Measurements from ENCODE around the gene ARL8A. TPM values are rescaled to one million over a fixed set of nuclear protein-coding genes. Genes with fewer than 3 reads are reported as not detected.
A peak's percentile ranks its signal among the peaks of the same experiment; 100 is the strongest.

ARL8A gene
- total RNA-seq, 4 donors from 2014 or later = 28.2 to 53.5 (median 49.8) TPM

DNA sequence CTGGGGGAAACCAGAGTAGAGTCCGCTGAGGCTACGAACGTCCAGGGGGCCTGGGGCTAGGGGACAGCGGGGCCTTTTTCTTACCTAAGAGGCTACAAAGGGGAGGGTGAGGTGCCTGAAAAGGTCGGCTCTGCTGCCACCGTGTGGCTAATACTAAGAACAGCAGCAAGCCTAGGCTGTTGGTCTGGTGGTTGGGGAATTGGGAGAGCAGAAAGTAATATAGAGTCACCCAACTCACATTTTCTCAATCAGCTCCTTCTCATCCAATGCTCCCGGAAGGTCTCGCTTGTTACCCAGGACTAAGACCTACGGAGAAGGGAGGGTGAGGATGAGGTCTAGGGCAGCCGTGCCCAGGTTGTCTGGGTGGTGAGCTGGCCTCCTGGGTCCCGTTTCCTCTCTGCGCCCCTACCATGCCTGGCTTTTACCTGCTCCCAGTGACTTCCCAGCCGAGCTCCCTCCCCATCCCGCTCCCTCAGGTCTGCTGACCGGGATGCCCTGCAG is 9.3 kb downstream of the ARL8A start:
- ATAC-seq (peak; percentile 74 to 78), DNase-seq (peak in 1 of 2 donors; percentile 40)
- Histone ChIP-seq H3K27me3 (no peaks in the 10 kb centered on the region), H3K9me3 (no peaks in the 10 kb centered on the region), H3K27ac (no peak overlapping the region), H3K4me3 (no peak overlapping the region), H3K4me1 (peaks cover 5 to 14% of the 10 kb centered on the region in 2 donors), H3K36me3 (peaks cover 0 to 54% of the 10 kb centered on the region in 2 donors)
- TF ChIP-seq CTCF (IDR thresholded peaks at IDR 0.05 in 4 of 5, conservative IDR thresholded peaks at IDR 0.05 in 1 of 5) (peak; percentile 49 to 93 (median 74)), POLR2A (IDR thresholded peaks at IDR 0.05) (no peak)
- in situ Hi-C loops (cut with MboI; ENCODE audit: low sequenced_read_pairs in 4 of 4) = loop anchor here in 3 of 4 donors (25.0 kb wide), 1 partner anchor 248 kb away; the partner anchor contains the start of gene SHISA4 (in 3 of the 3)
- intact Hi-C loops (cut with DNase I; ENCODE audit: low total_unique reads) = loop anchor here (1.0 to 10.0 kb wide), 2 partner anchors 126 to 250 kb away; partner anchors contain the start of gene SHISA4

GRCh38 chr1:202134645-202135172 is 9.8 kb downstream of the ARL8A start:
- Histone ChIP-seq H3K27me3 (no peaks in the 10 kb centered on the region), H3K27ac (no peak overlapping the region), H3K4me3 (no peak overlapping the region), H3K9me3 (no peaks in the 10 kb centered on the region), H3K36me3 (peaks cover 0 to 54% of the 10 kb centered on the region in 2 donors), H3K4me1 (peaks cover 5 to 14% of the 10 kb centered on the region in 2 donors)
- TF ChIP-seq POLR2A (IDR thresholded peaks at IDR 0.05) = no peak
- TF ChIP-seq CTCF (IDR thresholded peaks at IDR 0.05 in 4 of 5, conservative IDR thresholded peaks at IDR 0.05 in 1 of 5) = no peak
- intact Hi-C loops (cut with DNase I; ENCODE audit: low total_unique reads) (loop anchor here (1.0 to 10.0 kb wide), 2 partner anchors 125 to 250 kb away; partner anchors contain the start of gene SHISA4), in situ Hi-C loops (cut with MboI; ENCODE audit: low sequenced_read_pairs in 4 of 4) (loop anchor here in 3 of 4 donors (25.0 kb wide), 1 partner anchor 247 kb away; the partner anchor contains the start of gene SHISA4 (in 3 of the 3))
- ATAC-seq = no peak
- no peak for DNase-seq

DNA sequence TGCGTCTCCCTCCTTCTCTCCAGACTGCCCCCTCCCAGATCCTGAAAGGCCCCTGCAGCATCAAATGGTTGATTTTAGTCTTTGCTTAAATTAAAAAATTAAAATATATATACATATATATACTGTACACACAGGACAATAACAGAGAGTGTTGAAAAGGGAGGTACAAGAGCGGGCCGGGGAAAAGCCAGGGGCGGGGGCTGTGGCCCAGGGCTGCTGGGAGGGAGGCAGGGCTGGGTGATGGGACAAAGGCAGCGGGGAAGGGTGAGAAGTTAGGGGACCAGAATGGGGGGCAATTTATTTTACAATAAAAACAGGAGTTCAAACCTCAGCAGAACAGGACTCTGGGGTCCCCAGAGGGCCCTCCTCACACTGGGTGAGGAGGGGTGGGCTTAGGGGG is 10.5 kb downstream of the ARL8A start:
- Histone ChIP-seq H3K4me3 (no peak overlapping the region), H3K9me3 (no peaks in the 10 kb centered on the region), H3K4me1 (peaks cover 5 to 14% of the 10 kb centered on the region in 2 donors), H3K27ac (no peak overlapping the region), H3K27me3 (no peaks in the 10 kb centered on the region), H3K36me3 (peaks cover 0 to 54% of the 10 kb centered on the region in 2 donors)
- intact Hi-C loops (cut with DNase I; ENCODE audit: low total_unique reads) (loop anchor here (10.0 kb wide), 1 partner anchor 249 kb away; the partner anchor contains the start of gene SHISA4), in situ Hi-C loops (cut with MboI; ENCODE audit: low sequenced_read_pairs in 4 of 4) (loop anchor here in 3 of 4 donors (25.0 kb wide), 1 partner anchor 247 kb away; the partner anchor contains the start of gene SHISA4 (in 3 of the 3))
- ATAC-seq (no peak), DNase-seq (no peak)
- TF ChIP-seq CTCF (IDR thresholded peaks at IDR 0.05 in 4 of 5, conservative IDR thresholded peaks at IDR 0.05 in 1 of 5) = no peak
- no peak for TF ChIP-seq POLR2A (IDR thresholded peaks at IDR 0.05)

DNA sequence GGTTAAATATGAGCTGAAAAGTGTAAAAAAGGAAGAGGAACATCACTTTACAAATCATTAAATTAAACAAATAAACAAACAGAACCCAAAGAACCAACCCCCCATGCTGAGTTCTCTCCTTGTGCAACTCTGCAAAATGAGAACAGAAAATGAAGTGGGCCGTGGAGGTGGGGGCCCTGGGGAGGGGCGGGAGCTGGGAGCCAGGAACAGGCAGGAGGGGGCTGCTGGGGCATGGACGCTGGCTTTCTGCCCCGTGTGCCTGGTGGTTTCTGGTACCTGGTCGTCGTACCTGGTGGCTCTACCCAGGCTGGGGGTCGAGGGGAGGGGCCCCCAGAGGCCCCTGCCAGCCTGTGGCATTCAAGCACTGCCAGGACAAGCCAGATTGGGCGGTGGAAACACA is 11.0 kb downstream of the ARL8A start:
- ATAC-seq = no peak

More for the DNA sequence above, 11.0 kb downstream of the ARL8A start:
- Histone ChIP-seq H3K9me3 (no peaks in the 10 kb centered on the region), H3K27me3 (no peaks in the 10 kb centered on the region), H3K36me3 (peaks cover 0 to 52% of the 10 kb centered on the region in 2 donors), H3K4me3 (no peak overlapping the region), H3K4me1 (peaks cover 5 to 14% of the 10 kb centered on the region in 2 donors), H3K27ac (peak overlapping the region in 3 of 4 donors; percentile 67 to 79 (median 76))
- in situ Hi-C loops (cut with MboI; ENCODE audit: low sequenced_read_pairs in 4 of 4) = loop anchor here in 3 of 4 donors (25.0 kb wide), 1 partner anchor 246 kb away; the partner anchor contains the start of gene SHISA4 (in 3 of the 3)
- DNase-seq = no peak
- intact Hi-C loops (cut with DNase I; ENCODE audit: low total_unique reads) = loop anchor here (10.0 kb wide), 1 partner anchor 249 kb away; the partner anchor contains the start of gene SHISA4
- TF ChIP-seq POLR2A (IDR thresholded peaks at IDR 0.05) (no peak), CTCF (IDR thresholded peaks at IDR 0.05 in 4 of 5, conservative IDR thresholded peaks at IDR 0.05 in 1 of 5) (no peak)

Measured in gastrocnemius medialis (tissue), 4 donors.